ENCODE measurements around the gene ADAM22. TPM values are rescaled to one million over a fixed set of nuclear protein-coding genes. Genes with fewer than 3 reads are reported as not detected.

The ADAM22 gene
- total RNA-seq, 1 experiment from 2014 or later: 10.0 TPM

DNA sequence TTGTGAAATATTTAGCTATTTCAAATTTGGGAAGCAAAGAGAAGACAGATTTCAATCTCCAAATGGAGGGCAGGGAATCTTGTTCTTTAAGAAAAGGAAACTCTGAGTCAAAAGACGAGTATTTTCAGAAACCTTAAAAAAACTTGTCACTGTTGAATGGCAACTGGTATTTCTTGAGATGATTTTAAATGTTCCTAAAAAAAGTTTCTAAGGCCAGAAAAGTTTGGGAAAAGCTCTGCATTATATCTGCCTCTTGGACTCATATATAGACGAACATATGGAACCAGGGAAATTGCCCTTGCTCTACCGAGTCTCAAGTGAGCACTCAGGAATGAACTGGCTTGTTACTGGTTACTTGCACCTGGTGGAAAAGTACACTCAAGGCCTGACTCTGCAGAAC is 69.5 kb downstream of the ADAM22 start:
- no peaks in the 10 kb centered on the region for H3K27me3 ChIP-seq (ENCODE audit: insufficient read depth, low read length)
- ChIA-PET POLR2A (no interaction called here), RAD21 (ENCODE audit: low non-redundant PET in 1 of 2, low total read pairs in 2 of 2, uncharacterized antibody in 2 of 2, unreplicated experiment in 2 of 2) (no interaction called here), CTCF (no interaction called here)
- BruUV-seq (replicated peaks): no TSS peak
- H3K9ac ChIP-seq (ENCODE audit: low read length): no peak overlapping the region
- no peaks in the 10 kb centered on the region for H3K36me3 ChIP-seq (ENCODE audit: control insufficient read depth in 1 of 2, insufficient read depth in 2 of 2, low read length in 2 of 2)
- H3K9me2 ChIP-seq (ENCODE audit: insufficient read depth): no peaks in the 10 kb centered on the region
- no peaks in the 10 kb centered on the region for H3K4me1 ChIP-seq (ENCODE audit: control insufficient read depth in 1 of 2, insufficient read depth in 2 of 2, low read length in 2 of 2)
- H3K27ac ChIP-seq (ENCODE audit: low read depth, low read length): no peak overlapping the region
- no peaks in the 10 kb centered on the region for H3K9me3 ChIP-seq (ENCODE audit: control insufficient read depth in 1 of 2, insufficient read depth in 1 of 2, low read depth in 1 of 2, low read length in 2 of 2)
- ATAC-seq (no peak), DNase-seq (ENCODE audit: low read depth, low spot score) (no peak)
- intact Hi-C loops (cut with micrococcal nuclease): no loop called here
- TF ChIP-seq, protein P1, sequence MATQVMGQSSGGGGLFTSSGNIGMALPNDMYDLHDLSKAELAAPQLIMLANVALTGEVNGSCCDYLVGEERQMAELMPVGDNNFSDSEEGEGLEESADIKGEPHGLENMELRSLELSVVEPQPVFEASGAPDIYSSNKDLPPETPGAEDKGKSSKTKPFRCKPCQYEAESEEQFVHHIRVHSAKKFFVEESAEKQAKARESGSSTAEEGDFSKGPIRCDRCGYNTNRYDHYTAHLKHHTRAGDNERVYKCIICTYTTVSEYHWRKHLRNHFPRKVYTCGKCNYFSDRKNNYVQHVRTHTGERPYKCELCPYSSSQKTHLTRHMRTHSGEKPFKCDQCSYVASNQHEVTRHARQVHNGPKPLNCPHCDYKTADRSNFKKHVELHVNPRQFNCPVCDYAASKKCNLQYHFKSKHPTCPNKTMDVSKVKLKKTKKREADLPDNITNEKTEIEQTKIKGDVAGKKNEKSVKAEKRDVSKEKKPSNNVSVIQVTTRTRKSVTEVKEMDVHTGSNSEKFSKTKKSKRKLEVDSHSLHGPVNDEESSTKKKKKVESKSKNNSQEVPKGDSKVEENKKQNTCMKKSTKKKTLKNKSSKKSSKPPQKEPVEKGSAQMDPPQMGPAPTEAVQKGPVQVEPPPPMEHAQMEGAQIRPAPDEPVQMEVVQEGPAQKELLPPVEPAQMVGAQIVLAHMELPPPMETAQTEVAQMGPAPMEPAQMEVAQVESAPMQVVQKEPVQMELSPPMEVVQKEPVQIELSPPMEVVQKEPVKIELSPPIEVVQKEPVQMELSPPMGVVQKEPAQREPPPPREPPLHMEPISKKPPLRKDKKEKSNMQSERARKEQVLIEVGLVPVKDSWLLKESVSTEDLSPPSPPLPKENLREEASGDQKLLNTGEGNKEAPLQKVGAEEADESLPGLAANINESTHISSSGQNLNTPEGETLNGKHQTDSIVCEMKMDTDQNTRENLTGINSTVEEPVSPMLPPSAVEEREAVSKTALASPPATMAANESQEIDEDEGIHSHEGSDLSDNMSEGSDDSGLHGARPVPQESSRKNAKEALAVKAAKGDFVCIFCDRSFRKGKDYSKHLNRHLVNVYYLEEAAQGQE (IDR thresholded peaks at IDR 0.05; ENCODE audit: low read depth): no peak
- TF ChIP-seq ELF1 (IDR thresholded peaks at IDR 0.05; ENCODE audit: borderline replicate concordance, low read depth) (no peak), POLR2AphosphoS5 (IDR thresholded peaks at IDR 0.05; ENCODE audit: low read depth, low read length) (no peak), YY1 (IDR thresholded peaks at IDR 0.05; ENCODE audit: extremely low read depth, insufficient replicate concordance, low read depth, low read length) (no peak), CBX3 (IDR thresholded peaks at IDR 0.05; ENCODE audit: low read depth) (no peak)
- TF ChIP-seq, protein P2, sequence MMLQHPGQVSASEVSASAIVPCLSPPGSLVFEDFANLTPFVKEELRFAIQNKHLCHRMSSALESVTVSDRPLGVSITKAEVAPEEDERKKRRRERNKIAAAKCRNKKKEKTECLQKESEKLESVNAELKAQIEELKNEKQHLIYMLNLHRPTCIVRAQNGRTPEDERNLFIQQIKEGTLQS (IDR thresholded peaks at IDR 0.05): no peak
- no peak overlapping the region for H3K4me2 ChIP-seq (ENCODE audit: low read length)
- H2AFZ ChIP-seq (ENCODE audit: low read depth, low read length, poor library complexity, severe bottlenecking): no peak overlapping the region
- no peaks in the 10 kb centered on the region for H4K20me1 ChIP-seq (ENCODE audit: insufficient read depth)
- no peak overlapping the region for H3K4me3 ChIP-seq (replicated peaks in 1 of 2; ENCODE audit: low read depth in 1 of 2, low read length in 2 of 2)
- no peaks in the 10 kb centered on the region for H3K79me2 ChIP-seq (ENCODE audit: insufficient read depth, low read length)

GRCh38 chr7:88005191-88005590 is 71.1 kb downstream of the ADAM22 start:
- intact Hi-C loops (cut with micrococcal nuclease): no loop called here
- Histone ChIP-seq H3K36me3 (ENCODE audit: control insufficient read depth in 1 of 2, insufficient read depth in 2 of 2, low read length in 2 of 2) (no peaks in the 10 kb centered on the region), H3K9ac (ENCODE audit: low read length) (no peak overlapping the region), H2AFZ (ENCODE audit: low read depth, low read length, poor library complexity, severe bottlenecking) (no peak overlapping the region), H3K4me2 (ENCODE audit: low read length) (no peak overlapping the region), H3K79me2 (ENCODE audit: insufficient read depth, low read length) (no peaks in the 10 kb centered on the region), H3K27ac (ENCODE audit: low read depth, low read length) (no peak overlapping the region), H4K20me1 (ENCODE audit: insufficient read depth) (no peaks in the 10 kb centered on the region), H3K9me2 (ENCODE audit: insufficient read depth) (no peaks in the 10 kb centered on the region), H3K4me3 (replicated peaks in 1 of 2; ENCODE audit: low read depth in 1 of 2, low read length in 2 of 2) (no peak overlapping the region), H3K9me3 (ENCODE audit: control insufficient read depth in 1 of 2, insufficient read depth in 1 of 2, low read depth in 1 of 2, low read length in 2 of 2) (no peaks in the 10 kb centered on the region), H3K4me1 (ENCODE audit: control insufficient read depth in 1 of 2, insufficient read depth in 2 of 2, low read length in 2 of 2) (no peaks in the 10 kb centered on the region), H3K27me3 (ENCODE audit: insufficient read depth, low read length) (no peaks in the 10 kb centered on the region)
- no peak for DNase-seq (ENCODE audit: low read depth, low spot score)
- RAD21 ChIA-PET (ENCODE audit: low non-redundant PET in 1 of 2, low total read pairs in 2 of 2, uncharacterized antibody in 2 of 2, unreplicated experiment in 2 of 2): no interaction called here
- CTCF ChIA-PET: no interaction called here
- no TSS peak for BruUV-seq (replicated peaks)
- ATAC-seq: no peak
- POLR2A ChIA-PET: no interaction called here
- TF ChIP-seq, protein P3, sequence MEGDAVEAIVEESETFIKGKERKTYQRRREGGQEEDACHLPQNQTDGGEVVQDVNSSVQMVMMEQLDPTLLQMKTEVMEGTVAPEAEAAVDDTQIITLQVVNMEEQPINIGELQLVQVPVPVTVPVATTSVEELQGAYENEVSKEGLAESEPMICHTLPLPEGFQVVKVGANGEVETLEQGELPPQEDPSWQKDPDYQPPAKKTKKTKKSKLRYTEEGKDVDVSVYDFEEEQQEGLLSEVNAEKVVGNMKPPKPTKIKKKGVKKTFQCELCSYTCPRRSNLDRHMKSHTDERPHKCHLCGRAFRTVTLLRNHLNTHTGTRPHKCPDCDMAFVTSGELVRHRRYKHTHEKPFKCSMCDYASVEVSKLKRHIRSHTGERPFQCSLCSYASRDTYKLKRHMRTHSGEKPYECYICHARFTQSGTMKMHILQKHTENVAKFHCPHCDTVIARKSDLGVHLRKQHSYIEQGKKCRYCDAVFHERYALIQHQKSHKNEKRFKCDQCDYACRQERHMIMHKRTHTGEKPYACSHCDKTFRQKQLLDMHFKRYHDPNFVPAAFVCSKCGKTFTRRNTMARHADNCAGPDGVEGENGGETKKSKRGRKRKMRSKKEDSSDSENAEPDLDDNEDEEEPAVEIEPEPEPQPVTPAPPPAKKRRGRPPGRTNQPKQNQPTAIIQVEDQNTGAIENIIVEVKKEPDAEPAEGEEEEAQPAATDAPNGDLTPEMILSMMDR (IDR thresholded peaks at IDR 0.05 in 2 of 3, conservative IDR thresholded peaks at IDR 0.05 in 1 of 3; ENCODE audit: borderline replicate concordance in 1 of 3, insufficient read depth in 1 of 3, low read depth in 2 of 3, low read length in 2 of 3): no peak
- TF ChIP-seq ZFX (IDR thresholded peaks at IDR 0.05): no peak
- TF ChIP-seq POLR2AphosphoS5 (IDR thresholded peaks at IDR 0.05; ENCODE audit: low read depth, low read length): no peak
- TF ChIP-seq CBX3 (IDR thresholded peaks at IDR 0.05; ENCODE audit: low read depth): no peak
- TF ChIP-seq SP1 (IDR thresholded peaks at IDR 0.05; ENCODE audit: low read depth): no peak
- TF ChIP-seq EZH2phosphoT487 (IDR thresholded peaks at IDR 0.05; ENCODE audit: borderline replicate concordance): no peak
- TF ChIP-seq, protein P2 (IDR thresholded peaks at IDR 0.05): no peak
- TF ChIP-seq FOSL1 (IDR thresholded peaks at IDR 0.05; ENCODE audit: low read depth): no peak
- no peak for TF ChIP-seq ELF1 (IDR thresholded peaks at IDR 0.05; ENCODE audit: borderline replicate concordance, low read depth)
- no peak for TF ChIP-seq JUND (IDR thresholded peaks at IDR 0.05)
